WTC11 (cell line): ENCODE measurements around the gene TRIP11. TPM values are rescaled to one million over a fixed set of nuclear protein-coding genes. Genes with fewer than 3 reads are reported as not detected.

Experiments
- ATAC-seq: fragments of 200-7000 bp; cut with Tn5 transposase; 2 replicates; pipeline ENCODE4 v1.10.0; 2021; ENCODE audit warnings: mild to moderate bottlenecking, moderate library complexity
- CTCF ChIA-PET: fragments of 300-600 bp; sonication (Branson Sonifier 250); formaldehyde crosslinking; loops from one replicate; lab custom pipeline; 2021; ENCODE audit warnings: antibody characterized with exemption; lab: Charles Lee
- POLR2A ChIA-PET: fragments of 350-600 bp; sonication (Branson Sonifier 250); formaldehyde crosslinking; loops from one replicate; lab custom pipeline; 2021; ENCODE audit warnings: antibody characterized with exemption; lab: Charles Lee
- DNase-seq: peaks from one replicate; pipeline ENCODE4 v3.0.0; 2021; ENCODE audit warnings: low spot score
- H3K27ac Mint-ChIP-seq: 2 replicates; pipeline ENCODE4 v1.8.0; 2021; ENCODE audit warnings: mixed read lengths
- H3K27me3 Mint-ChIP-seq: 2 replicates; pipeline ENCODE4 v1.8.0; 2021; ENCODE audit warnings: low read depth, mild to moderate bottlenecking, moderate library complexity, mixed read lengths
- H3K36me3 Mint-ChIP-seq: 2 replicates; pipeline ENCODE4 v1.8.0; 2021; ENCODE audit warnings: mixed read lengths
- H3K4me1 Mint-ChIP-seq: 2 replicates; pipeline ENCODE4 v1.8.0; 2022; ENCODE audit warnings: mixed read lengths
- H3K4me3 Mint-ChIP-seq: 2 replicates; pipeline ENCODE4 v1.8.0; 2021; ENCODE audit warnings: mild to moderate bottlenecking, moderate library complexity, mixed read lengths
- H3K9me3 Mint-ChIP-seq: 2 replicates; pipeline ENCODE4 v1.8.0; 2021; ENCODE audit warnings: mixed read lengths
- ARID4B ChIP-seq: sonication (generic); formaldehyde crosslinking; IDR thresholded peaks from 2 replicates; pipeline ENCODE4 v1.8.0; 2023; ENCODE audit warnings: missing genetic modification reagents, mild to moderate bottlenecking, borderline replicate concordance
- ATF6 ChIP-seq: sonication (generic); formaldehyde crosslinking; IDR thresholded peaks from 2 replicates; pipeline ENCODE4 v1.8.1; 2023; ENCODE audit warnings: mild to moderate bottlenecking, missing genetic modification reagents
- CREB1 ChIP-seq: sonication (generic); formaldehyde crosslinking; IDR thresholded peaks from 2 replicates; pipeline ENCODE4 v1.8.0; 2023; ENCODE audit warnings: mild to moderate bottlenecking, missing genetic modification reagents
- E2F1 ChIP-seq: sonication (generic); formaldehyde crosslinking; IDR thresholded peaks from 2 replicates; pipeline ENCODE4 v1.8.0; 2022; ENCODE audit warnings: mild to moderate bottlenecking, missing genetic modification reagents
- E2F4 ChIP-seq: sonication (generic); formaldehyde crosslinking; IDR thresholded peaks from 2 replicates; pipeline ENCODE4 v1.8.1; 2022; ENCODE audit warnings: low read depth, mild to moderate bottlenecking, moderate library complexity, missing genetic modification reagents, borderline replicate concordance
- ELF4 ChIP-seq: sonication (generic); formaldehyde crosslinking; IDR thresholded peaks from 2 replicates; pipeline ENCODE4 v1.8.1; 2022; ENCODE audit warnings: low read depth, mild to moderate bottlenecking, moderate library complexity, missing genetic modification reagents
- ERG ChIP-seq: fragments of 250-450 bp; sonication (Bioruptor Pico); IDR thresholded peaks from 2 replicates; pipeline ENCODE4 v1.8.0; 2021; ENCODE audit warnings: mild to moderate bottlenecking
- ESRRA ChIP-seq: sonication (generic); formaldehyde crosslinking; IDR thresholded peaks from 2 replicates; pipeline ENCODE4 v1.8.1; 2022; ENCODE audit warnings: mild to moderate bottlenecking, missing genetic modification reagents, borderline replicate concordance
- GABPB1 ChIP-seq: sonication (generic); formaldehyde crosslinking; IDR thresholded peaks from 2 replicates; pipeline ENCODE4 v1.8.1; 2023; ENCODE audit warnings: mild to moderate bottlenecking, missing genetic modification reagents
- KAT7 ChIP-seq: sonication (generic); formaldehyde crosslinking; IDR thresholded peaks from 2 replicates; pipeline ENCODE4 v1.8.1; 2023; ENCODE audit warnings: missing genetic modification reagents, mild to moderate bottlenecking, borderline replicate concordance
- NFATC4 ChIP-seq: fragments of 250-450 bp; sonication (Bioruptor Pico); IDR thresholded peaks from 2 replicates; pipeline ENCODE4 v1.9.0; 2021; ENCODE audit warnings: mild to moderate bottlenecking
- OVOL2 ChIP-seq: fragments of 250-450 bp; sonication (Bioruptor Pico); IDR thresholded peaks from 2 replicates; pipeline ENCODE4 v1.9.0; 2021; ENCODE audit warnings: mild to moderate bottlenecking, borderline replicate concordance
- PRDM15 ChIP-seq: sonication (generic); formaldehyde crosslinking; IDR thresholded peaks from 2 replicates; pipeline ENCODE4 v1.8.0; 2022; ENCODE audit warnings: missing genetic modification reagents
- RELA ChIP-seq: sonication (generic); formaldehyde crosslinking; IDR thresholded peaks from 2 replicates; pipeline ENCODE4 v1.8.1; 2022; ENCODE audit warnings: missing genetic modification reagents, mild to moderate bottlenecking, borderline replicate concordance
- SMAD3 ChIP-seq: sonication (generic); formaldehyde crosslinking; IDR thresholded peaks from 2 replicates; pipeline ENCODE4 v1.8.0; 2022; ENCODE audit warnings: missing genetic modification reagents, mild to moderate bottlenecking, borderline replicate concordance
- ZMAT4 ChIP-seq: fragments of 250-450 bp; sonication (Bioruptor Pico); IDR thresholded peaks from 2 replicates; pipeline ENCODE4 v1.9.0; 2021; ENCODE audit warnings: mild to moderate bottlenecking
- ZNF121 ChIP-seq: sonication (generic); formaldehyde crosslinking; IDR thresholded peaks from 2 replicates; pipeline ENCODE4 v1.8.0; 2023; ENCODE audit warnings: missing genetic modification reagents
- ZNF219 ChIP-seq: sonication (generic); formaldehyde crosslinking; IDR thresholded peaks from 2 replicates; pipeline ENCODE4 v1.8.0; 2023; ENCODE audit warnings: missing genetic modification reagents, mild to moderate bottlenecking, borderline replicate concordance
- total RNA-seq: library from RNA; stranded (reverse); gene quantifications from 3 replicates; pipeline ENCODE4 v1.2.3, GENCODE V29; 2021

Gene TRIP11
- total RNA-seq, 1 experiment from 2014 or later = 34.4 TPM

- no peaks in the 10 kb centered on the region for H3K9me3 Mint-ChIP-seq
- ATAC-seq (peak; percentile 52), DNase-seq (no peak)
- H3K4me3 Mint-ChIP-seq = no peak overlapping the region
- POLR2A ChIA-PET = no interaction called here
- TF ChIP-seq NFATC4 = no peak
- no peak for TF ChIP-seq ZNF121 (CRISPR knock-in tag)
- TF ChIP-seq ZMAT4 (CRISPR knock-in tag) = no peak
- TF ChIP-seq E2F1 (CRISPR knock-in tag) = no peak
- TF ChIP-seq KAT7 (CRISPR knock-in tag) = no peak
- no peak for TF ChIP-seq E2F4
- no peak for TF ChIP-seq ARID4B (CRISPR knock-in tag)
- TF ChIP-seq CREB1 (CRISPR knock-in tag) = no peak
- no peak for TF ChIP-seq ESRRA (CRISPR knock-in tag)
- no peak for TF ChIP-seq GABPB1 (CRISPR knock-in tag)
- no peak for TF ChIP-seq RELA (CRISPR knock-in tag)
- no peak for TF ChIP-seq SMAD3 (CRISPR knock-in tag)
- TF ChIP-seq, all 79 proteins: peak for 0
- H3K4me1 Mint-ChIP-seq = peaks cover 11% of the 10 kb centered on the region
- no peak overlapping the region for H3K27ac Mint-ChIP-seq
- no peaks in the 10 kb centered on the region for H3K36me3 Mint-ChIP-seq
- H3K27me3 Mint-ChIP-seq = no peaks in the 10 kb centered on the region
- CTCF ChIA-PET = interaction anchor here (0.6 to 0.8 kb wide), 2 partner anchors 14 to 71 kb away, joined by 3 to 7 read pairs; no protein-coding TSS in a partner anchor
These were observed 114.1 kb downstream of the TRIP11 start for GRCh38 chr14:91925727-91926121.

- CTCF ChIA-PET = interaction anchor here (0.6 to 1.1 kb wide), 4 partner anchors 13 to 72 kb away, joined by 3 to 11 read pairs (median 5); no protein-coding TSS in a partner anchor
- no peak for TF ChIP-seq ZNF219
- no peak for TF ChIP-seq OVOL2 (CRISPR knock-in tag)
- TF ChIP-seq PRDM15 = no peak
- TF ChIP-seq ERG (CRISPR knock-in tag) = no peak
- no peak for TF ChIP-seq ATF6 (CRISPR knock-in tag)
- TF ChIP-seq CREB1 (CRISPR knock-in tag) = no peak
- no peak for TF ChIP-seq E2F4
- TF ChIP-seq ELF4 (CRISPR knock-in tag) = no peak
- Mint-ChIP-seq H3K36me3 (no peaks in the 10 kb centered on the region), H3K4me3 (no peak overlapping the region), H3K4me1 (peaks cover 5% of the 10 kb centered on the region), H3K27ac (no peak overlapping the region), H3K9me3 (no peaks in the 10 kb centered on the region), H3K27me3 (no peaks in the 10 kb centered on the region)
- peak; percentile 15 for DNase-seq
- POLR2A ChIA-PET = interaction anchor here (0.6 to 0.7 kb wide), 2 partner anchors 34 to 60 kb away, joined by 3 read pairs; no protein-coding TSS in a partner anchor
- ATAC-seq = peak; percentile 50
These were observed 114.7 kb downstream of the TRIP11 start for GRCh38 chr14:91925001-91925726.
